A549 (cell line): ENCODE data around the gene ARFGEF3. TPM values are rescaled to one million over a fixed set of nuclear protein-coding genes. Genes with fewer than 3 reads are reported as not detected.

ENCODE experiments used
- ATAC-seq, 2 experiments: fragments of 200-7000 bp in 1 of 2; fragments of >200 bp in 1 of 2; cut with Nextera tagmentation in 1 of 2; cut with Tn5 transposase in 1 of 2; 3 replicates each; pipeline versions ENCODE4 v1.8.0 to v1.9.1; 2018 to 2020; ENCODE audit warnings: mild to moderate bottlenecking in 1 of 2, moderate library complexity in 1 of 2
- CTCF ChIA-PET: fragments of 300-600 bp; sonication (Branson Sonifier 250); formaldehyde crosslinking; extraction: SDS; loops from one replicate; lab custom pipeline; 2021; ENCODE audit warnings: antibody characterized with exemption, inconsistent platforms; lab: Yijun Ruan, JAX
- POLR2A ChIA-PET: fragments of 350-600 bp; formaldehyde crosslinking; extraction: SDS; loops from one replicate; lab custom pipeline; 2021; ENCODE audit warnings: antibody characterized with exemption, inconsistent platforms; lab: Yijun Ruan, JAX
- DNase-seq, 2 experiments: peaks; one replicate each; pipeline versions ENCODE4 v3.0.0 to v3.0.0-alpha.2; 2011 to 2016; ENCODE audit warnings: low read depth in 1 of 2, low spot score in 1 of 2
- FAIRE-seq: peaks from 2 replicates; lab custom pipeline; 2011; peaks lifted over from hg19 to GRCh38; lab: Jason Lieb, UNC
- H3K27ac ChIP-seq, 2 experiments: fragments of >200 bp; sonication (Bioruptor Twin); formaldehyde crosslinking; 3 replicates each; pipeline ENCODE4 v1.5.1; 2016 to 2017
- H3K4me1 ChIP-seq: fragments of >200 bp; sonication (Bioruptor Twin); formaldehyde crosslinking; 3 replicates; pipeline ENCODE4 v1.6.1; 2016
- H3K4me2 ChIP-seq: fragments of >200 bp; sonication (Bioruptor Twin); formaldehyde crosslinking; 3 replicates; pipeline ENCODE4 v1.6.1; 2016
- H3K4me3 ChIP-seq: fragments of >200 bp; sonication (Bioruptor Twin); formaldehyde crosslinking; 3 replicates; pipeline ENCODE4 v1.5.1; 2016
- H3K9me3 ChIP-seq: fragments of >200 bp; sonication (Bioruptor Twin); formaldehyde crosslinking; 3 replicates; pipeline ENCODE4 v1.6.1; 2016
- ATOH8 ChIP-seq: fragments of 250-450 bp; sonication (Bioruptor Pico); IDR thresholded peaks from 2 replicates; pipeline ENCODE4 v1.5.0; 2020; ENCODE audit warnings: low read depth, mild to moderate bottlenecking, moderate library complexity
- BHLHE40 ChIP-seq: IDR thresholded peaks from 2 replicates; pipeline ENCODE4 v1.6.1; 2012; ENCODE audit warnings: low read depth, low read length, inconsistent platforms
- CBX2 ChIP-seq: fragments of 200-600 bp; sonication (generic); IDR thresholded peaks from 2 replicates; pipeline ENCODE4 v1.6.1; 2016; ENCODE audit warnings: low read depth, mild to moderate bottlenecking, borderline replicate concordance
- CTCF ChIP-seq: fragments of >200 bp; sonication (Bioruptor Twin); formaldehyde crosslinking; IDR thresholded peaks from 3 replicates; pipeline ENCODE4 v1.5.1; 2016
- E2F6 ChIP-seq: IDR thresholded peaks from 2 replicates; pipeline ENCODE4 v1.6.1; 2012; ENCODE audit warnings: low read depth, borderline replicate concordance
- EHF ChIP-seq: fragments of 250-450 bp; sonication (Bioruptor Pico); IDR thresholded peaks from 2 replicates; pipeline ENCODE4 v1.5.0; 2020; ENCODE audit warnings: mild to moderate bottlenecking
- EHMT2 ChIP-seq: fragments of 200-600 bp; sonication (generic); IDR thresholded peaks from 2 replicates; pipeline ENCODE4 v1.6.1; 2016; ENCODE audit warnings: antibody characterized with exemption, low read depth, mild to moderate bottlenecking, moderate library complexity
- ESRRA ChIP-seq: fragments of 150-350 bp; IDR thresholded peaks from 2 replicates; pipeline ENCODE4 v1.6.1; 2014; ENCODE audit warnings: mild to moderate bottlenecking, low read length, borderline replicate concordance
- GATA3 ChIP-seq: IDR thresholded peaks from 2 replicates; pipeline ENCODE4 v1.6.1; 2012; ENCODE audit warnings: borderline replicate concordance
- HOXB5 ChIP-seq: fragments of 250-450 bp; sonication (Bioruptor Pico); IDR thresholded peaks from 2 replicates; pipeline ENCODE4 v1.5.0; 2020; ENCODE audit warnings: mild to moderate bottlenecking, moderate library complexity
- MAFK ChIP-seq: fragments of 450-650 bp; IDR thresholded peaks from 2 replicates; pipeline ENCODE4 v1.6.1; 2014; ENCODE audit not compliant: partially characterized antibody
- MAZ ChIP-seq: fragments of 150-350 bp; IDR thresholded peaks from 2 replicates; pipeline ENCODE4 v1.6.1; 2014; ENCODE audit warnings: antibody characterized with exemption, low read depth, low read length, borderline replicate concordance
- NFE2L2 ChIP-seq: fragments of 150-350 bp; conservative IDR thresholded peaks from 2 replicates; pipeline ENCODE4 v1.6.1; 2014; ENCODE audit warnings: low read length
- NPAS2 ChIP-seq: fragments of 250-450 bp; sonication (Bioruptor Pico); IDR thresholded peaks from 2 replicates; pipeline ENCODE4 v1.8.0; 2022; ENCODE audit warnings: mild to moderate bottlenecking, moderate library complexity, borderline replicate concordance
- NR3C1 ChIP-seq: fragments of >200 bp; sonication (Bioruptor Twin); formaldehyde crosslinking; IDR thresholded peaks from 3 replicates; pipeline ENCODE4 v1.6.1; 2017
- PHF8 ChIP-seq: fragments of 200-600 bp; sonication (generic); IDR thresholded peaks from 2 replicates; pipeline ENCODE4 v1.6.1; 2016; ENCODE audit warnings: low read depth, mild to moderate bottlenecking, antibody characterized with exemption, moderate library complexity, borderline replicate concordance
- RCOR1 ChIP-seq: fragments of 150-350 bp; IDR thresholded peaks from 2 replicates; pipeline ENCODE4 v1.6.1; 2014; ENCODE audit warnings: antibody characterized with exemption, low read length, low read depth
- RFX5 ChIP-seq: fragments of 450-650 bp; IDR thresholded peaks from 2 replicates; pipeline ENCODE4 v1.7.1; 2014; ENCODE audit warnings: antibody characterized with exemption, mild to moderate bottlenecking, moderate library complexity
- TFCP2L1 ChIP-seq: fragments of 250-450 bp; sonication (Bioruptor Pico); IDR thresholded peaks from 2 replicates; pipeline ENCODE4 v1.5.0; 2021; ENCODE audit warnings: mild to moderate bottlenecking
- ZC3H11A ChIP-seq: fragments of 450-650 bp; IDR thresholded peaks from 2 replicates; pipeline ENCODE4 v1.6.1; 2014; ENCODE audit warnings: antibody characterized with exemption, mild to moderate bottlenecking
- ZFP36 ChIP-seq: fragments of 450-650 bp; IDR thresholded peaks from 2 replicates; pipeline ENCODE4 v1.6.1; 2014; ENCODE audit warnings: borderline replicate concordance; ENCODE audit not compliant: partially characterized antibody
- ZNF302 ChIP-seq: fragments of 250-450 bp; sonication (Bioruptor Pico); IDR thresholded peaks from 2 replicates; pipeline ENCODE4 v1.9.0; 2021; ENCODE audit warnings: inconsistent platforms, mild to moderate bottlenecking, moderate library complexity
- ZSCAN20 ChIP-seq: fragments of 250-450 bp; sonication (Bioruptor Pico); IDR thresholded peaks from 2 replicates; pipeline ENCODE4 v1.8.0; 2022; ENCODE audit warnings: mild to moderate bottlenecking, moderate library complexity
- WGBS: methylation state at CpG from one replicate; pipeline ENCODE4 v1.1.6; 2017; ENCODE audit errors: missing lambda C conversion rate; 5-methylcytosine and 5-hydroxymethylcytosine counted together
- polyA plus RNA-seq, 4 experiments: library from polyadenylated mRNA; depleted of rRNA in 3 of 4; stranded (reverse); fragments of >200 nt; fragmentation: RNase III in 1 of 4; extraction: RNeasy Plus Mini Kit Qiagen cat#74134 plus additional on column Dnase treatment in 1 of 4; gene quantifications; 2 replicates in 3 of 4; 3 replicates in 1 of 4; pipeline ENCODE4 v1.2.3, GENCODE V29; 2011 to 2017
- TF ChIP-seq, protein P1 (sequence below): fragments of 250-450 bp; sonication (Bioruptor Pico); IDR thresholded peaks from 2 replicates; pipeline ENCODE4 v1.5.0; 2021; ENCODE audit warnings: mild to moderate bottlenecking, moderate library complexity, borderline replicate concordance

The ARFGEF3 gene
- polyA plus RNA-seq, 2 of the 4 experiments (the other 2 are of a cell fraction), result 0.15 to 0.83 TPM

- POLR2A ChIA-PET, result no interaction called here
Measured at GRCh38 chr6:138293428-138294395, 132.0 kb downstream of the ARFGEF3 start.

DNA sequence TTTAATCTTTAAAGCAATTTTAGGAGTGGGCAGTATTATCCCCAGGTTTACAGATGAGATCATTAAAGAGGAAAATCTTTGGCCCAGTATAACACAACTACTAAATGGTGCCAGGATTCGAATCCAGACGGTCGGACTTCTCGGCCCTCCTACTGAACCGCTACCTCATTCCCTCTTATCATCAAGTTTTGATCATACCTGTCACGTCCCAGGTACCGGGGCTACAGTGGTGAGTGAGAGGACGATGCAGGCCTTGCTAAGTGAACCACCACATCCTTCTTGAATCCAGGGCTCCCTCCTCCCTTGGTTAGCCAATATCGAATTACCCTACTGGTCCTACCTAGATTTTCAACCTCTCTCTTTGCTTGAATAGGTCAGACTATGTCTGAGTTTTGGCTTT lies 134.6 kb downstream of the ARFGEF3 start:
- no peak for ATAC-seq
- FAIRE-seq, result no peak
- H3K4me2 ChIP-seq, result no peak overlapping the region
- CTCF ChIA-PET, result no interaction called here
- no peaks in the 10 kb centered on the region for H3K9me3 ChIP-seq
- no peak overlapping the region for H3K4me3 ChIP-seq
- 86% methylated on average over 9 of the region's 9 CpGs for WGBS
- H3K27ac ChIP-seq, result no peak overlapping the region
- no peaks in the 10 kb centered on the region for H3K4me1 ChIP-seq
- TF ChIP-seq CTCF, result no peak
- no peak for TF ChIP-seq ESRRA
- no peak for TF ChIP-seq BHLHE40
- no peak for TF ChIP-seq E2F6
- no peak for TF ChIP-seq NR3C1
- no peak for TF ChIP-seq EHMT2
- TF ChIP-seq CBX2, result no peak
- TF ChIP-seq RFX5, result no peak
- TF ChIP-seq ZSCAN20, result no peak
- no peak for TF ChIP-seq RCOR1
- DNase-seq, result no peak
- POLR2A ChIA-PET, result no interaction called here

More at GRCh38 chr6:138293428-138294395, 132.0 kb downstream of the ARFGEF3 start:
- Histone ChIP-seq H3K27ac (no peak overlapping the region), H3K4me1 (no peaks in the 10 kb centered on the region), H3K9me3 (no peaks in the 10 kb centered on the region), H3K4me2 (no peak overlapping the region), H3K4me3 (no peak overlapping the region)
- no peak for FAIRE-seq
- WGBS, result 61% methylated on average over 7 of the region's 7 CpGs
- TF ChIP-seq TFCP2L1 (no peak), GATA3 (no peak), ESRRA (no peak), HOXB5 (CRISPR knock-in tag) (no peak), MAFK (no peak)
- TF ChIP-seq, protein P1, sequence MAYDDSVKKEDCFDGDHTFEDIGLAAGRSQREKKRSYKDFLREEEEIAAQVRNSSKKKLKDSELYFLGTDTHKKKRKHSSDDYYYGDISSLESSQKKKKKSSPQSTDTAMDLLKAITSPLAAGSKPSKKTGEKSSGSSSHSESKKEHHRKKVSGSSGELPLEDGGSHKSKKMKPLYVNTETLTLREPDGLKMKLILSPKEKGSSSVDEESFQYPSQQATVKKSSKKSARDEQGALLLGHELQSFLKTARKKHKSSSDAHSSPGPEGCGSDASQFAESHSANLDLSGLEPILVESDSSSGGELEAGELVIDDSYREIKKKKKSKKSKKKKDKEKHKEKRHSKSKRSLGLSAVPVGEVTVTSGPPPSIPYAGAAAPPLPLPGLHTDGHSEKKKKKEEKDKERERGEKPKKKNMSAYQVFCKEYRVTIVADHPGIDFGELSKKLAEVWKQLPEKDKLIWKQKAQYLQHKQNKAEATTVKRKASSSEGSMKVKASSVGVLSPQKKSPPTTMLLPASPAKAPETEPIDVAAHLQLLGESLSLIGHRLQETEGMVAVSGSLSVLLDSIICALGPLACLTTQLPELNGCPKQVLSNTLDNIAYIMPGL, result no peak
- DNase-seq, result no peak
- ATAC-seq, result no peak
- CTCF ChIA-PET, result interaction anchor here (0.7 to 1.0 kb wide), 2 partner anchors 111 to 289 kb away, joined by 3 read pairs; partner anchors contain the start of gene HEBP2

DNA sequence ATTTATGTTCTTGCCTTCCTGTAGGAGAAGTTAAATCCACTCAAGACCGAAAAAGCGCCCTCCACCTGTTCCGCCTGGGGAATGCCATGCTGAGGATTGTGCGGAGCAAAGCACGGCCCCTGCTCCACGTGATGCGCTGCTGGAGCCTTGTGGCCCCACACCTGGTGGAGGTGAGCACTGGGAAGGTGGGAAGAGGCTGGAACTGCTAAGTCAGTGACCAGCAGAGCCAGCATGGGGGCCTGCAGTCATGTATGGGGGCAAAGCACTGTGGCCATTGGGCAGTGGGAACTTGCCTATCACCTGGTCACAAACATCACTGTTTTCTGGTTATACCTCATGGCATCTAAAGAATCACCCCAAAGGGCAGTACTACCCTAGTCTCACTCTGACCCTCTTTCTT lies 135.0 kb downstream of the ARFGEF3 start:
- Histone ChIP-seq H3K4me1 (no peaks in the 10 kb centered on the region), H3K9me3 (no peaks in the 10 kb centered on the region), H3K4me2 (no peak overlapping the region), H3K4me3 (no peak overlapping the region), H3K27ac (no peak overlapping the region)
- ATAC-seq (no peak), FAIRE-seq (no peak), DNase-seq (no peak)
- TF ChIP-seq ZNF302, result no peak
- no peak for TF ChIP-seq ESRRA
- TF ChIP-seq ZFP36, result no peak
- TF ChIP-seq MAZ, result no peak
- no peak for TF ChIP-seq MAFK
- TF ChIP-seq ZC3H11A, result no peak
- TF ChIP-seq NFE2L2, result no peak
- TF ChIP-seq ATOH8 (CRISPR knock-in tag), result no peak
- TF ChIP-seq PHF8, result no peak
- TF ChIP-seq EHF (CRISPR knock-in tag), result no peak
- no peak for TF ChIP-seq NPAS2 (CRISPR knock-in tag)
- no peak for TF ChIP-seq CBX2
- WGBS, result 89% methylated on average over 7 of the region's 7 CpGs
- POLR2A ChIA-PET, result no interaction called here
- CTCF ChIA-PET, result no interaction called here
